ENCODE data around the gene PSMF1. TPM values are rescaled to one million over a fixed set of nuclear protein-coding genes. Genes with fewer than 3 reads are reported as not detected.

Gene PSMF1
- total and polyA plus RNA-seq, 2 donors from 2014 or later = 93.2 to 135 TPM

DNA sequence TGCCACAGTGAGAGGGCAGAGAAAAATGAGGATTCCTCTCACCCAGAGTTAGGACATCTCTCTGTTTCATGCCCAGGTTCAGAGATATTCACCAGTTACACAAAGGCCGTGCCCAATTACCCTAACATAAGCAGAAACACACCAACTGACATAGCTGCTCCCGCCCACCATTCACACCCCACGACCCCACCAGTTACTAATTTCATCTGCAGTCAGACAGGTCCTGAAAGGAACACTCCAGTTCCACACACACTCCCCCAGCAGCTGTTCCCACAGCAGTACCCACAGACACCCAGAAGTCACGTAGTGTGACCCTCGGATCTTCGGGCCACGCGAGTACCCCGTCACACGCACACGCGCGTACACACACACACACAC is 65.8 kb downstream of the PSMF1 start:
- DNase-seq (no peak), FAIRE-seq (no peak)
- Histone ChIP-seq H3K36me3 (ENCODE audit: control insufficient read depth in 2 of 3, insufficient read depth in 3 of 3, low read length in 3 of 3) (no peaks in the 10 kb centered on the region), H3K9ac (ENCODE audit: low read length in 3 of 3) (no peak overlapping the region), H3K27me3 (ENCODE audit: control insufficient read depth, insufficient read depth, low read length) (peaks cover 5% of the 10 kb centered on the region), H3K9me3 (ENCODE audit: control insufficient read depth in 2 of 3, insufficient read depth in 1 of 3, low read length in 3 of 3) (no peaks in the 10 kb centered on the region), H3K4me1 (ENCODE audit: control insufficient read depth in 2 of 3, insufficient read depth in 2 of 3, low read depth in 1 of 3, low read length in 3 of 3) (no peaks in the 10 kb centered on the region), H3K4me3 (ENCODE audit: low read length in 3 of 3) (peak overlapping the region in 1 of 3 donors; percentile 25), H3K27ac (ENCODE audit: low read depth in 2 of 2, low read length in 2 of 2) (no peak overlapping the region)
- TF ChIP-seq, protein P1, sequence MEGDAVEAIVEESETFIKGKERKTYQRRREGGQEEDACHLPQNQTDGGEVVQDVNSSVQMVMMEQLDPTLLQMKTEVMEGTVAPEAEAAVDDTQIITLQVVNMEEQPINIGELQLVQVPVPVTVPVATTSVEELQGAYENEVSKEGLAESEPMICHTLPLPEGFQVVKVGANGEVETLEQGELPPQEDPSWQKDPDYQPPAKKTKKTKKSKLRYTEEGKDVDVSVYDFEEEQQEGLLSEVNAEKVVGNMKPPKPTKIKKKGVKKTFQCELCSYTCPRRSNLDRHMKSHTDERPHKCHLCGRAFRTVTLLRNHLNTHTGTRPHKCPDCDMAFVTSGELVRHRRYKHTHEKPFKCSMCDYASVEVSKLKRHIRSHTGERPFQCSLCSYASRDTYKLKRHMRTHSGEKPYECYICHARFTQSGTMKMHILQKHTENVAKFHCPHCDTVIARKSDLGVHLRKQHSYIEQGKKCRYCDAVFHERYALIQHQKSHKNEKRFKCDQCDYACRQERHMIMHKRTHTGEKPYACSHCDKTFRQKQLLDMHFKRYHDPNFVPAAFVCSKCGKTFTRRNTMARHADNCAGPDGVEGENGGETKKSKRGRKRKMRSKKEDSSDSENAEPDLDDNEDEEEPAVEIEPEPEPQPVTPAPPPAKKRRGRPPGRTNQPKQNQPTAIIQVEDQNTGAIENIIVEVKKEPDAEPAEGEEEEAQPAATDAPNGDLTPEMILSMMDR (IDR thresholded peaks at IDR 0.05; ENCODE audit: borderline replicate concordance, extremely low read depth, insufficient read depth) = no peak
- intact Hi-C loops (cut with DNase I) = no loop called here

DNA sequence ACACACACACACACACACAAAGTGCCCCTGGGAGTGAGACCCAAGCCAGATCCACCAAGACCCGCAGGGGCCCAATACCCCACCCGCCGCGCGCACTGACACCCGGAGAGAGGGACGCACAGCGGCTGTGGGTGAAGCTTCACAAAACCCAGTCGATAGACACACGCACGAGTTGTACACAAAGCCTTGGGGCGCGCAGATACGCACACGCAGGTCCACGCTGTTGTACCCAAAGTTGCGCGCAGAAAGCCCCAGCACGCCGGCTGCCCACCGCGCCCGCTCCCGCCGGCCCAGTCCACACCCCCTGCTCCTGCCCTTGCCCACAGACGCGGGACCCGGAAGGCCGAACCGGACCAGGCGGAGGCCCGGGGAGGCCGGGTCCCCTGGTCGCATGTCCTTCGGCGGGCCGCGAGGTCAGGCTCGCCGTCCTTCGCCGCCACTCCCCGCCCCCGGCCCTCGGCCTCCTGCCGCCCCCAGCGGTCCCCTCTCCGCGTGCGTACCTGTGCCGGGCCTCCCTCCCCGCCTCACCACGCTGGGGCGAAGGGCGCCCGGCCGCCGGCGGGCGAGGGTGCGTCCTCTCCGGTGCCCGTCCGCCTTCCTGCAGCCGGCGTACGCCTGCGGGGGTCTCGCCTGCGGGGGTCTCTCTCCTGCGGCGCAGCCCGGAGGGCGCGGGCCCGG is 66.4 kb downstream of the PSMF1 start, which contains the start of gene TMEM74B:
Gene TMEM74B (minus strand): TSS at position 344 of the 678 bp plus-strand sequence. CDS start 1,180 bp downstream, outside the sequence.
- intact Hi-C loops (cut with DNase I) = no loop called here
- TF ChIP-seq, protein P1 (IDR thresholded peaks at IDR 0.05; ENCODE audit: borderline replicate concordance, extremely low read depth, insufficient read depth) = no peak
- Histone ChIP-seq H3K27ac (ENCODE audit: low read depth in 2 of 2, low read length in 2 of 2) (no peak within 1 kb of the TSS), H3K9me3 (ENCODE audit: control insufficient read depth in 2 of 3, insufficient read depth in 1 of 3, low read length in 3 of 3) (no peaks in the 10 kb centered on the region), H3K36me3 (ENCODE audit: control insufficient read depth in 2 of 3, insufficient read depth in 3 of 3, low read length in 3 of 3) (no peaks in the 10 kb centered on the region), H3K4me3 (ENCODE audit: low read length in 3 of 3) (peak within 1 kb of the TSS in 1 of 3 donors; percentile 25), H3K9ac (ENCODE audit: low read length in 3 of 3) (no peak within 1 kb of the TSS), H3K4me1 (ENCODE audit: control insufficient read depth in 2 of 3, insufficient read depth in 2 of 3, low read depth in 1 of 3, low read length in 3 of 3) (no peaks in the 10 kb centered on the region), H3K27me3 (ENCODE audit: control insufficient read depth, insufficient read depth, low read length) (peaks cover 5% of the 10 kb centered on the region)
- FAIRE-seq = no peak
- DNase-seq = peak in 3 of 5 donors; percentile 12 to 49 (median 21)

DNA sequence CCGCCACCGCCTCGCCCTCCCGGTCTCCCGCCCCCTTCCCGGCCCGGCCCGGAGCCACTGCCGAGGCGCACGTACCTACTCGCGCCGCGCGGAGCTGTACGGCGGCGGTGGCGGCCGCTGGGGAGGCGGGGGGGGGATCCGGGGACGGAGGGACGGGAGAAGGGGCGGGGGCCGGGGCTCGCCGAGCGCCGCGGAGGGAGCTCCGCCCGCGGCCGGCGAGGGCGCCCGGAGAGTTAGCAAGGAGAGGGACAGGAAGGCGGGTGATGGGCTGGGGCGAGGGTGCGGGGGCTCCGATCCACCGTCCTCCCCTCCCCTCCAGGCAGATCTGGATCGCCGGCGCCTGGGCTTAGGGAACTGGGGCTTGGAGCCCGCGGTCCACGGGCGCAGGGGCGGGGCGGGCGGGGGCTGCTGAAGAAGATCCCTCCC is 66.9 kb downstream of the PSMF1 start:
- Histone ChIP-seq H3K9ac (ENCODE audit: low read length in 3 of 3) (no peak overlapping the region), H3K4me3 (ENCODE audit: low read length in 3 of 3) (peak overlapping the region in 1 of 3 donors; percentile 25), H3K27me3 (ENCODE audit: control insufficient read depth, insufficient read depth, low read length) (peaks cover 5% of the 10 kb centered on the region), H3K4me1 (ENCODE audit: control insufficient read depth in 2 of 3, insufficient read depth in 2 of 3, low read depth in 1 of 3, low read length in 3 of 3) (no peaks in the 10 kb centered on the region), H3K27ac (ENCODE audit: low read depth in 2 of 2, low read length in 2 of 2) (no peak overlapping the region), H3K36me3 (ENCODE audit: control insufficient read depth in 2 of 3, insufficient read depth in 3 of 3, low read length in 3 of 3) (no peaks in the 10 kb centered on the region), H3K9me3 (ENCODE audit: control insufficient read depth in 2 of 3, insufficient read depth in 1 of 3, low read length in 3 of 3) (no peaks in the 10 kb centered on the region)
- intact Hi-C loops (cut with DNase I) = no loop called here
- TF ChIP-seq, protein P1 (IDR thresholded peaks at IDR 0.05; ENCODE audit: borderline replicate concordance, extremely low read depth, insufficient read depth) = no peak
- FAIRE-seq = no peak
- peak in 2 of 5 donors; percentile 14 to 27 for DNase-seq

Data from kidney (tissue), 14 donors.